OCI-LY3 (cell line): ENCODE measurements around the gene SLC19A1.

Source experiments
- H2AFZ ChIP-seq: fragments of 200-600, 300-600 bp; shearing (Covaris generic); 2 replicates; pipeline ENCODE4 v1.6.0; 2014; ENCODE audit warnings: antibody characterized with exemption, low read depth, low read length
- H3K27ac ChIP-seq: fragments of 200-600, 300-600 bp; sonication (generic); 2 replicates; pipeline ENCODE4 v1.5.1; 2014; ENCODE audit warnings: mild to moderate bottlenecking, low read length, moderate library complexity, mixed read lengths
- H3K27me3 ChIP-seq: fragments of 200-600, 300-600 bp; sonication (generic); 2 replicates; pipeline ENCODE4 v1.6.1; 2014; ENCODE audit warnings: low read depth, low read length, mixed read lengths
- H3K36me3 ChIP-seq: fragments of 200-600, 300-600 bp; sonication (generic); replicated peaks from 2 replicates; pipeline ENCODE3; 2014; ENCODE audit warnings: low read depth, low read length, mixed read lengths
- H3K4me1 ChIP-seq: fragments of 300-600, 200-600 bp; sonication (generic); 2 replicates; pipeline ENCODE4 v1.6.1; 2014; ENCODE audit warnings: low read length, mixed read lengths
- H3K4me2 ChIP-seq: fragments of 200-600, 300-600 bp; sonication (generic); 2 replicates; pipeline ENCODE4 v1.6.1; 2014; ENCODE audit warnings: low read length, mixed read lengths
- H3K4me3 ChIP-seq: fragments of 300-600, 200-600 bp; sonication (generic); 2 replicates; pipeline ENCODE4 v1.5.1; 2014; ENCODE audit warnings: antibody characterized with exemption, mild to moderate bottlenecking, low read length, moderate library complexity
- H3K79me2 ChIP-seq: fragments of 300-600, 200-600 bp; shearing (Covaris generic); 2 replicates; pipeline ENCODE4 v1.6.1; 2014; ENCODE audit warnings: mild to moderate bottlenecking, low read length, mixed read lengths
- H3K9ac ChIP-seq: fragments of 300-600, 200-600 bp; shearing (Covaris generic); 2 replicates; pipeline ENCODE4 v1.6.0; 2014; ENCODE audit warnings: mild to moderate bottlenecking, low read length, moderate library complexity
- H3K9me3 ChIP-seq: fragments of 200-600, 300-600 bp; shearing (Covaris generic); 2 replicates; pipeline ENCODE4 v1.6.1; 2014; ENCODE audit warnings: low read length, mixed read lengths; ENCODE audit not compliant: insufficient read depth
- H4K20me1 ChIP-seq: fragments of 200-600, 300-600 bp; sonication (generic); 2 replicates; pipeline ENCODE4 v1.6.1; 2016; ENCODE audit warnings: low read length, mixed read lengths; ENCODE audit not compliant: insufficient read depth
- EZH2phosphoT487 ChIP-seq: fragments of 200-600 bp; shearing (Covaris generic); IDR thresholded peaks from 2 replicates; pipeline ENCODE4 v1.6.1; 2018; ENCODE audit warnings: antibody characterized with exemption, mixed run types, low read depth
- TF ChIP-seq, protein P1 (sequence below): fragments of 200-600, 300-600 bp; sonication (generic); IDR thresholded peaks from 2 replicates; pipeline ENCODE4 v1.5.1; 2014; ENCODE audit warnings: antibody characterized with exemption, low read length, low read depth

Gene SLC19A1

DNA sequence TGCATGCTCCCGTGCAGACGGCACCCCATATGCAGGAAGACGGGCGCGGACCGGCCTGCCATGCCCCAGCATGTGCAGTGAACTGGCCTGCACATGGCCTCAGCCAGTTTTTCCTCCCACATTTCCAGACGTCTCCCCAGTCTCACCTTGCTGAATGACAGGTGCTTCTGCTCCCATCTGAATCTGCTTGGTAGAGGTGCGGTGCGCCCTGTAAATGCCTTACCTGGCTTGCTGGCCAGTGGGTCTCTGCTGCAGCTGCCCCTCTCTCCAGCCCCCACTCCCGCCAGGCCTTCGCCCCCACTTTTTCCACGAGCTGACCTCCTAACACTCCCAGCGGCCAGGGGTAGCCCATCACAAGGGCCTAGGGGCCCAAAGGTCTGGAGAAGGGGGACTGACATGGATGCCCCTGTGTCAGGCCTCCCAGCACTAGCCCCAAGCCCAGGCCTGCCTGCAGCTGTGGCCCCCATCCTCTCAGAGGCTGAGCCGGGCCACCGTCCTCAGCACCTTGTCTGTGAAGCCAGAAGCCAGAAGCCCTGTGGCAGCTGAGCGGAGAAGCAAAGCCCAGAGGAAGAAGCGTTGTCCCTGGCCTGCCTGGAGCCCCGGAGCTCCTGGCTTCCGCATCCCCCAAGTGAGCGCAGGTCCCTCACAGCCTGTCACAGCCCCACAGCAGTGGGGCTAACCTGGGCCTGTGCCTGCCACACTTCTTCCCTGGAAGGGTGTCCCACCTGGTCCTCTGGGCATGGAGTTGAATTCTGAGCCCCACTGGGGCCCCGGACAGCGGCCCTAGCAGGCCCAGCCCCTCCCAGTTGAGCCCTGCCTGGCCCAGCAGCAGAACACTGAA lies 3.7 kb upstream of the SLC19A1 start:
- H3K4me1 ChIP-seq = peaks cover 16% of the 10 kb centered on the region
- H3K9ac ChIP-seq = no peak overlapping the region
- no peak overlapping the region for H2AFZ ChIP-seq
- no peak overlapping the region for H3K4me3 ChIP-seq
- TF ChIP-seq, protein P1, sequence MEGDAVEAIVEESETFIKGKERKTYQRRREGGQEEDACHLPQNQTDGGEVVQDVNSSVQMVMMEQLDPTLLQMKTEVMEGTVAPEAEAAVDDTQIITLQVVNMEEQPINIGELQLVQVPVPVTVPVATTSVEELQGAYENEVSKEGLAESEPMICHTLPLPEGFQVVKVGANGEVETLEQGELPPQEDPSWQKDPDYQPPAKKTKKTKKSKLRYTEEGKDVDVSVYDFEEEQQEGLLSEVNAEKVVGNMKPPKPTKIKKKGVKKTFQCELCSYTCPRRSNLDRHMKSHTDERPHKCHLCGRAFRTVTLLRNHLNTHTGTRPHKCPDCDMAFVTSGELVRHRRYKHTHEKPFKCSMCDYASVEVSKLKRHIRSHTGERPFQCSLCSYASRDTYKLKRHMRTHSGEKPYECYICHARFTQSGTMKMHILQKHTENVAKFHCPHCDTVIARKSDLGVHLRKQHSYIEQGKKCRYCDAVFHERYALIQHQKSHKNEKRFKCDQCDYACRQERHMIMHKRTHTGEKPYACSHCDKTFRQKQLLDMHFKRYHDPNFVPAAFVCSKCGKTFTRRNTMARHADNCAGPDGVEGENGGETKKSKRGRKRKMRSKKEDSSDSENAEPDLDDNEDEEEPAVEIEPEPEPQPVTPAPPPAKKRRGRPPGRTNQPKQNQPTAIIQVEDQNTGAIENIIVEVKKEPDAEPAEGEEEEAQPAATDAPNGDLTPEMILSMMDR = no peak
- TF ChIP-seq EZH2phosphoT487 = no peak
- no peaks in the 10 kb centered on the region for H4K20me1 ChIP-seq
- no peak overlapping the region for H3K27ac ChIP-seq
- no peaks in the 10 kb centered on the region for H3K9me3 ChIP-seq
- H3K4me2 ChIP-seq = no peak overlapping the region
- H3K36me3 ChIP-seq = peaks cover 2% of the 10 kb centered on the region
- H3K27me3 ChIP-seq = peaks cover 9% of the 10 kb centered on the region; the same call in 1 of the 2 replicates
- H3K79me2 ChIP-seq = peaks cover 9% of the 10 kb centered on the region

- Histone ChIP-seq H3K79me2 (peaks cover 16% of the 10 kb centered on the region), H2AFZ (no peak overlapping the region), H3K9ac (no peak overlapping the region), H3K4me3 (no peak overlapping the region), H3K4me1 (peaks cover 17% of the 10 kb centered on the region), H3K27ac (no peak overlapping the region), H3K27me3 (peaks cover 8% of the 10 kb centered on the region; the same call in 1 of the 2 replicates), H3K9me3 (no peaks in the 10 kb centered on the region), H3K36me3 (peaks cover 2% of the 10 kb centered on the region), H3K4me2 (no peak overlapping the region), H4K20me1 (no peaks in the 10 kb centered on the region)
- TF ChIP-seq, protein P1 = no peak
- no peak for TF ChIP-seq EZH2phosphoT487
These were observed 3.0 kb upstream of the SLC19A1 start for GRCh38 chr21:45545236-45545570.

- H3K4me3 ChIP-seq = no peak overlapping the region
- 0 out of 2 replicates have a peak, but pooled peaks cover 4% of the 10 kb centered on the region for H4K20me1 ChIP-seq
- H3K36me3 ChIP-seq = peaks cover 2% of the 10 kb centered on the region
- H2AFZ ChIP-seq = no peak overlapping the region
- peaks cover 6% of the 10 kb centered on the region; the same call in 1 of the 2 replicates for H3K27me3 ChIP-seq
- no peak overlapping the region for H3K27ac ChIP-seq
- no peak overlapping the region for H3K4me2 ChIP-seq
- peaks cover 13% of the 10 kb centered on the region for H3K4me1 ChIP-seq
- TF ChIP-seq, protein P1 = no peak
- TF ChIP-seq EZH2phosphoT487 = no peak
- H3K9ac ChIP-seq = no peak overlapping the region
- peaks cover 21% of the 10 kb centered on the region for H3K79me2 ChIP-seq
- H3K9me3 ChIP-seq = no peaks in the 10 kb centered on the region
These were observed 2.4 kb upstream of the SLC19A1 start for GRCh38 chr21:45544449-45545235.
